Activated CD4-positive, alpha-beta memory T cell treated with anti-CD3 and anti-CD28 coated beads, Interleukin-2, amount 10 ng/mL, durations not matched to agents 7 days and 5 days (primary cell): ENCODE measurements around the gene TPRN. TPM values are rescaled to one million over a fixed set of nuclear protein-coding genes. Genes with fewer than 3 reads are reported as not detected.
A peak's percentile ranks its signal among the peaks of the same experiment; 100 is the strongest.

Experiments
- CTCF ChIA-PET: fragments of 350-600 bp; sonication (Branson Sonifier 250); formaldehyde crosslinking; loops from one replicate; lab custom pipeline; 2021; ENCODE audit warnings: antibody characterized with exemption, inconsistent platforms; lab: Charles Lee
- POLR2A ChIA-PET: fragments of 350-600 bp; sonication (Branson Sonifier 250); formaldehyde crosslinking; loops from one replicate; lab custom pipeline; 2021; ENCODE audit warnings: antibody characterized with exemption; lab: Charles Lee
- DNase-seq: peaks from one replicate; pipeline ENCODE4 v3.0.0-alpha.2; 2020
- H3K27ac Mint-ChIP-seq: one replicate; pipeline ENCODE4 v1.8.0; 2021; ENCODE audit warnings: mild to moderate bottlenecking, mixed read lengths
- H3K27me3 Mint-ChIP-seq: one replicate; pipeline ENCODE4 v1.8.0; 2021; ENCODE audit warnings: mixed read lengths
- H3K36me3 Mint-ChIP-seq: one replicate; pipeline ENCODE4 v1.8.0; 2021; ENCODE audit warnings: low read depth, mixed read lengths
- H3K4me1 Mint-ChIP-seq: one replicate; pipeline ENCODE4 v1.8.0; 2021; ENCODE audit warnings: mixed read lengths
- H3K4me3 Mint-ChIP-seq: one replicate; pipeline ENCODE4 v1.8.0; 2021; ENCODE audit warnings: mild to moderate bottlenecking, mixed read lengths
- H3K9me3 Mint-ChIP-seq: one replicate; pipeline ENCODE4 v1.8.0; 2021; ENCODE audit warnings: mixed read lengths
- total RNA-seq, 2 experiments: library from RNA; stranded (reverse); gene quantifications; one replicate each; pipeline ENCODE4 v1.2.3, GENCODE V29; 2021

The TPRN gene
- total RNA-seq, 2 experiments from 2014 or later: 8.5 to 9.4 TPM

- H3K27ac Mint-ChIP-seq: no peak overlapping the region
- ChIA-PET CTCF (interaction anchor here (0.6 kb wide), 1 partner anchor 65 kb away, joined by 3 read pairs; no protein-coding TSS in a partner anchor), POLR2A (no interaction called here)
- no peaks in the 10 kb centered on the region for H3K9me3 Mint-ChIP-seq
- H3K36me3 Mint-ChIP-seq: no peaks in the 10 kb centered on the region
- H3K4me3 Mint-ChIP-seq: no peak overlapping the region
- peaks cover 26% of the 10 kb centered on the region for H3K27me3 Mint-ChIP-seq
- peaks cover 23% of the 10 kb centered on the region for H3K4me1 Mint-ChIP-seq
- no peak for DNase-seq
These were observed 39.6 kb downstream of the TPRN start for GRCh38 chr9:137160716-137161557.

- H3K36me3 Mint-ChIP-seq: no peaks in the 10 kb centered on the region
- H3K4me1 Mint-ChIP-seq: peaks cover 23% of the 10 kb centered on the region
- H3K9me3 Mint-ChIP-seq: no peaks in the 10 kb centered on the region
- H3K4me3 Mint-ChIP-seq: no peak overlapping the region
- H3K27me3 Mint-ChIP-seq: peaks cover 28% of the 10 kb centered on the region
- H3K27ac Mint-ChIP-seq: no peak overlapping the region
- DNase-seq: no peak
- CTCF ChIA-PET: interaction anchor here (0.6 kb wide), 1 partner anchor 64 kb away, joined by 3 read pairs; no protein-coding TSS in a partner anchor
- POLR2A ChIA-PET: no interaction called here
These were observed 40.5 kb downstream of the TPRN start for GRCh38 chr9:137160054-137160425.

DNA sequence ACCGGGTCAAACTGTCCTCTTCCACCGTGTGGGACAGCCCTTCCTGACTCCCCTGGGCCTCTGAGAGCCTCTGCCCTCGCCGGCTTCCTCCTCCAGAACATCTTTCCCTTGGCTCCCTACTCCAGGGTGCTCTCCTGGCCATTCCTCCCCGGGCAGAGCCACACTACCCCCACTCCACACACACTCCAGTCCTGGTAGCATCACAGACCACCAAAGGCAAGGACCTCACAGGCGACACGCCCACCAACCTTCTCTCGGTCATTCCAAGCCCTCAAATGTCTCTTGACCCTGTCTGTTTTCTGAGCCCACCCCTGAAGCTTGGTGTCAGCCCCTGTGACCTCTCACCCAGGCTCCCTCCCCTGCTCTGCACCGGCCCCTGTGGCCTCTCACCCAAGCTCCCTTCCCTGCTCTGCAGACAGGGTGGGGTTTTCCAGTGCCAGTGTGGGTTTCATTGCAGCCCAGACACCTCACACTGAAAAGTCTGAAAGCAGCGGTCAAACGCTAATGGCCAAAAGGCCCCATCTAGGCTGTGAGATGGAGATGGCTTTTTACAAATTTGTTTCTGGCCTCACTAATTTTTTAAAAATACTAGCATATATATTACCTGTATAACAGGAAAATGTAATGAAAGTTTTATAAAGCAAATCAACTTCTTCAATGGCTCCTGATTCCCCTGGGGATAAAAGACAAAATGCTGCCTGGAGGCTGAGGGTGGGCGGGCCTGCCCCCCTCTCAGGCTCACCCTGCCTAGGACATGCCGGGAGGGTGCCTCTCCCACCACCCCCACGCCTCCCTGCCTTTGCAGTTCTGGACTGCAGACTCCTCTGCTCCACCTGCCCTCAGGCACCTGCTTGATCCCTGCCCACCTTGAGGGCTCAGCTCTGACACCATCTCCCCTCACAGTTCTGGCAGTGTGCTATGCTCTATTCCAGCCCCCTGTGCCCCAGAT lies 41.2 kb downstream of the TPRN start:
- POLR2A ChIA-PET: no interaction called here
- H3K4me1 Mint-ChIP-seq: peaks cover 23% of the 10 kb centered on the region
- CTCF ChIA-PET: no interaction called here

DNA sequence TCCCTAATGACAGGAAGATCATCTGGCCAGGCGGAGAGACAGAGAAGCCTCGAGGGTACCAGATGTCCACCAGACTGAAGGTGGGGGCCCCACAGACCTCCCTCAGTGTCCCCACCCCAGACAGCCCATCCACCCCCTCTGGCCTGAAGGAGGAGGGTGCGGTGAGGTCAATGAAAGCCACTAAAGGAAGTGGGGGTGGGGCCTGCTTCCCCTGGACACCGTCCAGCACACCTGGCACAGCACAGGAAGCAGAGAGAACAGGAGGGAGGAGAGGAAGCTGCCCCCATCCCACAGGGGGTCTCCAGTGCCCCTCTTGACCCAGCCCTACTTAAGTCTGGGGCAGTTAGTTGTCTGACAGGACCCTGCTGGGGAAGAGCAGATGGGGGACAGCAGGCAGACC lies 41.9 kb downstream of the TPRN start:
- Mint-ChIP-seq H3K4me1 (peaks cover 23% of the 10 kb centered on the region), H3K27ac (no peak overlapping the region), H3K36me3 (no peaks in the 10 kb centered on the region), H3K4me3 (no peak overlapping the region), H3K9me3 (no peaks in the 10 kb centered on the region), H3K27me3 (peaks cover 28% of the 10 kb centered on the region)
- no peak for DNase-seq
- ChIA-PET CTCF (no interaction called here), POLR2A (interaction anchor here (2.6 kb wide), 1 partner anchor 28 kb away, joined by 9 read pairs; no protein-coding TSS in a partner anchor)

More for the DNA sequence above, 41.2 kb downstream of the TPRN start:
- Mint-ChIP-seq H3K27ac (no peak overlapping the region), H3K9me3 (no peaks in the 10 kb centered on the region), H3K4me3 (no peak overlapping the region), H3K27me3 (peaks cover 28% of the 10 kb centered on the region), H3K36me3 (no peaks in the 10 kb centered on the region)
- no peak for DNase-seq

DNA sequence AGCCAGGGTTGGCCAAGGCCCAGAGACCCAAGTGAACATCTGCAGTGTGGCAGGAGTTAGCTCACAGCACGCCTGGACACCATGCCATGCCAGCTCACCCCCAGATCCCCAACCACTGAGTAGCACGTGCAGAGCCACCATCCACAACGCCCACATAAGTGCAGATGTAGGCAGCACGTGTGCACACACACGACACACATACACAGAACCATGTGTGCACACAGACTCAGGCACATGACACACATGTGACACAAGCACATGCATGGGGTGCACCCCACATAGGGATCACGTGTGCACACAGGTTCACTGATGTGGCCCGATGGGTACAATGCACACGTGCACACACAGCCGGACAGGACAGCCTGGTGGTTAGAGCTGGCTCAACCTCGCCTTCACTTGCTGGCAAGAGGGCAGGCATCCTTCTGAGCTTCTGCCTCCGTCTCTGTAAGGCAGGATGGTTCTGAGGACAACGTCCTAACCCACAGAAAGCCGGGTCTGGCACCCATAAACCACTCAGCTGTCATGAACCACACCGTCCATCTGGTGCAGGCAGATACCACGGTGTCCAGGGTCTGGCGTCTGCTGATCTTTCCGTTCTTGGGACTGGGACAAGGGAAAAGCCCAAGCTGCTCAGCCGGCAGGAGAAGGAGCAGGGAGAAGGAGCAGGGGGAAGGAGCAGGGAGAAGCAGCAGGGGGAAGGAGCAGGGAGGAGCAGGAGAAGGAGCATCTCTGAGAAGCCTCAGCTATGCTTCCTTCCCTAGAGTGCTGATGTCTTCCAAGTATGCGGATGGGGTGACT lies 42.7 kb downstream of the TPRN start:
- ChIA-PET POLR2A (interaction anchor here (1.4 to 2.6 kb wide), 2 partner anchors 27 to 31 kb away, joined by 5 to 9 read pairs; no protein-coding TSS in a partner anchor), CTCF (interaction anchor here (0.7 kb wide), 1 partner anchor 316 kb away, joined by 3 read pairs; the partner anchor contains the start of gene AJM1)
- Mint-ChIP-seq H3K4me3 (no peak overlapping the region), H3K4me1 (peaks cover 23% of the 10 kb centered on the region), H3K27ac (no peak overlapping the region), H3K9me3 (no peaks in the 10 kb centered on the region), H3K36me3 (no peaks in the 10 kb centered on the region), H3K27me3 (peaks cover 25% of the 10 kb centered on the region)
- no peak for DNase-seq

DNA sequence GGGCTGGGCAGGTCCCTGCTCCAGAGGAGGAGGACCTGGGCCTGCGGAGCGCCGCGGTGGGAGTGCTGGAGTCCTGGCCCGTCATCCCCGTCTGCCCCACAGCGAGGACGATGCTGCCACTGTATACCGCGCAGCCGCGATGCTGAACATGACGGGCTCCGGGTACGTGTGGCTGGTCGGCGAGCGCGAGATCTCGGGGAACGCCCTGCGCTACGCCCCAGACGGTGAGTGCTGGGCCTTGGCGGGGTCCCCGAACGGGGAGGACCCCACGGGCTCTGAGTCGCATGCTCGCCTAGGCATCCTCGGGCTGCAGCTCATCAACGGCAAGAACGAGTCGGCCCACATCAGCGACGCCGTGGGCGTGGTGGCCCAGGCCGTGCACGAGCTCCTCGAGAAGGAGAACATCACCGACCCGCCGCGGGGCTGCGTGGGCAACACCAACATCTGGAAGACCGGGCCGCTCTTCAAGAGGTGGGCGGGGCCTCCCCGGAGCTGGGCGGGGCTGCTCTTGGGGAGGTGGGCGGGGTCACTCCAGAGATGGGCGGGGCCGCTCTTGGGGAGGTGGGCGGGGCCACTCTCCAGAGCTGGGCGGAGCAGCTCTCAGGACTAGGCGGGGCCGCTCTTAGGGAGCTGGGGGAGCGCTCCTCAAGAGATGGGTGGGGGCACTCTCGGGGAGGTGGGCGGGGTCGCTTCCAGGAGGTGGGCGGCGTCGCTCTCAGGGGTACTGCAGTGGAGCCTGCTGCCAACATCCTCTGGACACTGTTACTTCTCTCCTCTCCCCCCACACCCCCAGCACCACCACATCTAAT lies 43.8 kb downstream of the TPRN start:
- Mint-ChIP-seq H3K4me3 (peak overlapping the region; percentile 51), H3K9me3 (no peaks in the 10 kb centered on the region), H3K27me3 (peaks cover 25% of the 10 kb centered on the region), H3K36me3 (no peaks in the 10 kb centered on the region), H3K27ac (no peak overlapping the region), H3K4me1 (peaks cover 23% of the 10 kb centered on the region)
- DNase-seq: peak; percentile 67
- CTCF ChIA-PET: interaction anchor here (0.7 kb wide), 2 partner anchors 85 to 315 kb away, joined by 3 read pairs; partner anchors contain the start of gene AJM1
- POLR2A ChIA-PET: interaction anchor here (0.8 to 2.6 kb wide), 3 partner anchors 26 to 47 kb away, joined by 3 to 9 read pairs (median 5); no protein-coding TSS in a partner anchor

GRCh38 chr9:137152844-137153405 lies 47.6 kb downstream of the TPRN start:
- CTCF ChIA-PET: no interaction called here
- peaks cover 15% of the 10 kb centered on the region for H3K4me1 Mint-ChIP-seq
- H3K4me3 Mint-ChIP-seq: no peak overlapping the region
- no peak overlapping the region for H3K27ac Mint-ChIP-seq
- DNase-seq: no peak
- H3K9me3 Mint-ChIP-seq: no peaks in the 10 kb centered on the region
- no peaks in the 10 kb centered on the region for H3K36me3 Mint-ChIP-seq
- H3K27me3 Mint-ChIP-seq: peaks cover 10% of the 10 kb centered on the region
- POLR2A ChIA-PET: no interaction called here

- H3K36me3 Mint-ChIP-seq: no peaks in the 10 kb centered on the region
These were observed 49.7 kb downstream of the TPRN start for GRCh38 chr9:137150617-137151457.

GRCh38 chr9:137149942-137150616 lies 50.5 kb downstream of the TPRN start:
- peaks cover 3% of the 10 kb centered on the region for H3K4me1 Mint-ChIP-seq
- H3K9me3 Mint-ChIP-seq: no peaks in the 10 kb centered on the region
- ChIA-PET POLR2A (interaction anchor here (1.3 kb wide), 1 partner anchor 55 kb away, joined by 4 read pairs; the partner anchor contains the start of genes NDOR1 and TMEM203), CTCF (interaction anchor here (1.5 kb wide), 1 partner anchor 82 kb away, joined by 3 read pairs; no protein-coding TSS in a partner anchor)
- no peak for DNase-seq
- peaks cover under 1% of the 10 kb centered on the region for H3K27me3 Mint-ChIP-seq
- no peak overlapping the region for H3K4me3 Mint-ChIP-seq
- H3K36me3 Mint-ChIP-seq: no peaks in the 10 kb centered on the region
- no peak overlapping the region for H3K27ac Mint-ChIP-seq

More at GRCh38 chr9:137150617-137151457, 49.7 kb downstream of the TPRN start:
- ChIA-PET CTCF (interaction anchor here (1.5 kb wide), 1 partner anchor 83 kb away, joined by 3 read pairs; no protein-coding TSS in a partner anchor), POLR2A (interaction anchor here (0.7 to 1.3 kb wide), 3 partner anchors 20 to 359 kb away, joined by 3 to 4 read pairs (median 3); partner anchors contain the start of genes NDOR1 and TMEM203)
- H3K4me3 Mint-ChIP-seq: no peak overlapping the region
- peaks cover 3% of the 10 kb centered on the region for H3K4me1 Mint-ChIP-seq
- no peaks in the 10 kb centered on the region for H3K9me3 Mint-ChIP-seq
- H3K27me3 Mint-ChIP-seq: peaks cover 4% of the 10 kb centered on the region
- peak; percentile 61 for DNase-seq
- no peak overlapping the region for H3K27ac Mint-ChIP-seq

GRCh38 chr9:137149363-137149762 lies 51.2 kb downstream of the TPRN start:
- H3K27me3 Mint-ChIP-seq: no peaks in the 10 kb centered on the region
- H3K9me3 Mint-ChIP-seq: no peaks in the 10 kb centered on the region
- no peak overlapping the region for H3K27ac Mint-ChIP-seq
- no peak for DNase-seq
- peaks cover 3% of the 10 kb centered on the region for H3K4me1 Mint-ChIP-seq
- no peak overlapping the region for H3K4me3 Mint-ChIP-seq
- CTCF ChIA-PET: no interaction called here
- POLR2A ChIA-PET: interaction anchor here (1.0 kb wide), 1 partner anchor 93 kb away, joined by 3 read pairs; no protein-coding TSS in a partner anchor
- H3K36me3 Mint-ChIP-seq: no peaks in the 10 kb centered on the region
